Astrocyte of the spinal cord (primary cell): ENCODE data around the gene CNDP2.

Experiments
- DNase-seq: peaks from one replicate; pipeline ENCODE4 v3.0.0; 2011; ENCODE audit warnings: low read depth, low spot score
- H3K4me3 ChIP-seq: 2 replicates; pipeline ENCODE4 v1.5.1; 2011; ENCODE audit warnings: low read depth, mild to moderate bottlenecking, low read length, moderate library complexity
- in situ Hi-C: cut with HindIII; loops from 2 replicates; pipeline ENCODE4 v1.10.0; 2017; ENCODE audit warnings: low sequenced_read_pairs
- TF ChIP-seq, protein P1 (sequence below): IDR thresholded peaks from 2 replicates; pipeline ENCODE4 v1.5.1; 2012; ENCODE audit warnings: low read depth, mild to moderate bottlenecking, low read length, inconsistent platforms

The CNDP2 gene

DNA sequence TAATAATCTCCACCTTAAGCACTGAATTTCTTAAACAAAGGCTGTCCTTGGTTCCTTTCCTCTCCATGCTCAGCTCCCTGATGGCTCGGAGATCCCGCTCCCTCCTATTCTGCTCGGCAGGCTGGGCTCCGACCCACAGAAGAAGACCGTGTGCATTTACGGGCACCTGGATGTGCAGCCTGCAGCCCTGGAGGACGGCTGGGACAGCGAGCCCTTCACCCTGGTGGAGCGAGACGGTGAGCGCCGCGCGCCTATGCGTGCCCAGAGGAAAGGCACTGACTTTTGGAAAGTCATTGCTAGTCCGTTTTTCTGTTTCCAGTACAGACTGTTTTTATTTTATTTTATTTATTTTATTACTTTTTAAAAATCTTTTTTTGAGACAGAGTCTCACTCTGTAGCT, 9.6 kb downstream of the CNDP2 start:
- in situ Hi-C loops: no loop called here
- TF ChIP-seq, protein P1, sequence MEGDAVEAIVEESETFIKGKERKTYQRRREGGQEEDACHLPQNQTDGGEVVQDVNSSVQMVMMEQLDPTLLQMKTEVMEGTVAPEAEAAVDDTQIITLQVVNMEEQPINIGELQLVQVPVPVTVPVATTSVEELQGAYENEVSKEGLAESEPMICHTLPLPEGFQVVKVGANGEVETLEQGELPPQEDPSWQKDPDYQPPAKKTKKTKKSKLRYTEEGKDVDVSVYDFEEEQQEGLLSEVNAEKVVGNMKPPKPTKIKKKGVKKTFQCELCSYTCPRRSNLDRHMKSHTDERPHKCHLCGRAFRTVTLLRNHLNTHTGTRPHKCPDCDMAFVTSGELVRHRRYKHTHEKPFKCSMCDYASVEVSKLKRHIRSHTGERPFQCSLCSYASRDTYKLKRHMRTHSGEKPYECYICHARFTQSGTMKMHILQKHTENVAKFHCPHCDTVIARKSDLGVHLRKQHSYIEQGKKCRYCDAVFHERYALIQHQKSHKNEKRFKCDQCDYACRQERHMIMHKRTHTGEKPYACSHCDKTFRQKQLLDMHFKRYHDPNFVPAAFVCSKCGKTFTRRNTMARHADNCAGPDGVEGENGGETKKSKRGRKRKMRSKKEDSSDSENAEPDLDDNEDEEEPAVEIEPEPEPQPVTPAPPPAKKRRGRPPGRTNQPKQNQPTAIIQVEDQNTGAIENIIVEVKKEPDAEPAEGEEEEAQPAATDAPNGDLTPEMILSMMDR: no peak
- no peak overlapping the region for H3K4me3 ChIP-seq
- DNase-seq: no peak

GRCh38 chr18:74506448-74507084, 10.4 kb downstream of the CNDP2 start:
- H3K4me3 ChIP-seq: no peak overlapping the region
- TF ChIP-seq, protein P1: no peak
- peak; percentile 69 for DNase-seq
- in situ Hi-C loops: no loop called here

DNA sequence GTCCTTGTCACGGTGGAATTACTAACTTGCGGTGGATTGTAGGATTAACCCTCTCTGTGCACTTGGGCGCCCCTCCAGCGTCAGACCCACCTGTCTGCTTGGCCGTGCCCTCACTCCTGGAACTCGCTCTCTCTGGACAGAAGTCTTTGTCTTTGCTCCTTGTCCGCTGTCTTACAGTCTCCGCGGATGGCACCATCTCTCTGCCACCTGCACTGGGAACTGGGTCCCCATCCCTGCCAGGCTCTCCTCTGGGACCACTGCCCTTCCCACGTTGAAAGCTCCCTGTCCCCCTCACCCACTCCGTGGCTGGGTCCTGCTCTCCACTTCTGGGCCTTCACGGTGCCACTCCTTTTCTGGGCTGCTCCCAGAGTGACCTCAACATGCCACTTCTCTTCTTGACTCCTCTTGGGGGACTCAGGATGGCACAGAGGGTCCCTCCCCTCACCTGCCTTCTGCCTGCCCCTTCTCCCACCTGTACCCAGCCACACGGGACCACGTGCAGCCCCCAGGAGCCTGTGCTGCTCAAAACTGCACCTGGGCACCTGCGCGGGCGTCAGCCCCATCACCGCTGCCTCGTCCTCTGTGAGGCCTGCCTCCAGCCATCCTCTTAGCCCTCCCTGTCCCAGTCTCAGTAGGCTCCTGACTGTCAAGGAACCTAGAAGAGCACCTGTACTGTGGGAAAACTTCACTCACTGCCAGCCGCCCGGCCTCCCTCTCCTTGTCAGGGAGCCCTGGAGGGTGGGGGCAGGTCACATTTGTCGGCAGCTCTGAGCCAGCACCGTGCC, 11.1 kb downstream of the CNDP2 start:
- H3K4me3 ChIP-seq: no peak overlapping the region
- DNase-seq: no peak
- TF ChIP-seq, protein P1: no peak
- in situ Hi-C loops: no loop called here

- DNase-seq: no peak
- H3K4me3 ChIP-seq: no peak overlapping the region
- in situ Hi-C loops: no loop called here
- TF ChIP-seq, protein P1: no peak
These were observed 11.8 kb downstream of the CNDP2 start for GRCh38 chr18:74507927-74508326.

- in situ Hi-C loops: no loop called here
- TF ChIP-seq, protein P1: no peak
- no peak for DNase-seq
- no peak overlapping the region for H3K4me3 ChIP-seq
These were observed 12.2 kb downstream of the CNDP2 start for GRCh38 chr18:74508366-74508765.

DNA sequence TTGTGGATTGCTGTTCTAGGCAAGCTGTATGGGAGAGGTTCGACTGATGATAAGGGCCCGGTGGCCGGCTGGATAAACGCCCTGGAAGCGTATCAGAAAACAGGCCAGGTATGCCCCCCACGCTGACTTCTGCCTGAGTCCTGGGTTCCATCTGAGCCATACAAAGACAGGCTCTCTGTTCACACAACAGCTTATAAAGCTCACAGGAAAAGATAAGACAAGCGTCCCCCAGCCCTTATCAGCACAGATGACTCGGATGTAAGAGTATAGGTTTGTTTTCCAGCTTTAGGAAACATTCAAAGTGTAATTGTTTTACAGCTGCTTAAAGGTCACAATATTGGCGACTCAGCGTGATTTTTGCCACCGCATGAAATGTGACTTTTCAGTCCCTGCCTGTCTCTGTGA, 12.7 kb downstream of the CNDP2 start:
- no peak for DNase-seq
- H3K4me3 ChIP-seq: no peak overlapping the region
- TF ChIP-seq, protein P1: no peak
- in situ Hi-C loops: no loop called here
